GM18873 (cell line): ENCODE results near the gene MSANTD7.

Experiments used
- ATAC-seq: cut with Tn5 transposase; IDR thresholded peaks from one replicate; pipeline ENCODE4 v1.9.1; 2021; ENCODE audit warnings: mild to moderate bottlenecking, moderate library complexity, moderate number of reproducible peaks; ENCODE audit not compliant: unreplicated experiment, low FRiP score

MSANTD7 gene

GRCh38 chr10:14879124-14879927, 41.2 kb downstream of the MSANTD7 start:
- no peak for ATAC-seq

- ATAC-seq, result no peak
Measured at GRCh38 chr10:14879928-14880193, 41.8 kb downstream of the MSANTD7 start.

GRCh38 chr10:14880229-14880628, 42.1 kb downstream of the MSANTD7 start:
- no peak for ATAC-seq

- ATAC-seq, result no peak
Measured at GRCh38 chr10:14884082-14884481, 46.0 kb downstream of the MSANTD7 start.
